CD14-positive monocyte (primary cell): ENCODE data around the gene DNAAF5. TPM values are rescaled to one million over a fixed set of nuclear protein-coding genes. Genes with fewer than 3 reads are reported as not detected.
A peak's percentile ranks its signal among the peaks of the same experiment; 100 is the strongest.

Experiments used
- DNase-seq, 3 donors: peaks; one replicate each; pipeline ENCODE4 v3.0.0-alpha.2; 2011 to 2022
- H2AFZ ChIP-seq: 2 replicates; pipeline ENCODE4 v1.6.0; 2012; ENCODE audit warnings: mild to moderate bottlenecking, low read depth, low read length, inconsistent platforms; ENCODE audit not compliant: insufficient read depth, poor library complexity, severe bottlenecking
- H3K27ac ChIP-seq, 2 donors: 1 replicate in 1 of 2; 2 replicates in 1 of 2; pipeline ENCODE4 v1.5.1; 2012 to 2013; ENCODE audit warnings: low read length in 2 of 2, control low read depth in 1 of 2, inconsistent platforms in 1 of 2, low read depth in 1 of 2, mild to moderate bottlenecking in 1 of 2
- H3K27me3 ChIP-seq, 2 donors: one replicate each; pipeline versions ENCODE4 v1.6.0 to v1.6.1; 2011 to 2013; ENCODE audit warnings: low read length in 2 of 2; ENCODE audit not compliant: control insufficient read depth in 2 of 2, insufficient read depth in 2 of 2
- H3K36me3 ChIP-seq, 2 donors: replicated peaks in 1 of 2; 1 replicate in 1 of 2; 2 replicates in 1 of 2; pipeline versions ENCODE4 v1.5.1 to v1.6.1; 2012 to 2013; ENCODE audit warnings: low read length in 2 of 2, control low read depth in 1 of 2, inconsistent platforms in 1 of 2, mild to moderate bottlenecking in 1 of 2; ENCODE audit not compliant: insufficient read depth in 2 of 2, control insufficient read depth in 1 of 2
- H3K4me1 ChIP-seq, 2 donors: 1 replicate in 1 of 2; 2 replicates in 1 of 2; pipeline versions ENCODE4 v1.5.1 to v1.6.1; 2012 to 2013; ENCODE audit warnings: low read length in 2 of 2, control low read depth in 1 of 2, inconsistent platforms in 1 of 2, mild to moderate bottlenecking in 1 of 2, moderate library complexity in 1 of 2; ENCODE audit not compliant: insufficient read depth in 2 of 2, control insufficient read depth in 1 of 2
- H3K4me2 ChIP-seq: replicated peaks from 2 replicates; pipeline ENCODE3; 2012; ENCODE audit warnings: low read length, moderate library complexity, mild to moderate bottlenecking; ENCODE audit not compliant: poor library complexity, severe bottlenecking; ENCODE audit errors: extremely low read depth
- H3K4me3 ChIP-seq, 3 experiments: fragments of 200-600 bp in 1 of 3; sonication (generic) in 1 of 3; replicated peaks in 1 of 3; 1 replicate in 2 of 3; 2 replicates in 1 of 3; pipeline ENCODE4 v1.5.1; 2011 to 2013; ENCODE audit warnings: low read length in 3 of 3, mild to moderate bottlenecking in 3 of 3, control low read depth in 2 of 3, low read depth in 2 of 3, inconsistent platforms in 1 of 3, moderate library complexity in 1 of 3
- H3K79me2 ChIP-seq: 2 replicates; pipeline ENCODE4 v1.6.0; 2012; ENCODE audit warnings: mild to moderate bottlenecking, control low read depth, inconsistent platforms, low read length, moderate library complexity; ENCODE audit not compliant: insufficient read depth
- H3K9ac ChIP-seq: 2 replicates; pipeline ENCODE4 v1.6.0; 2017; ENCODE audit warnings: low read length, mild to moderate bottlenecking; ENCODE audit not compliant: insufficient read depth, poor library complexity, severe bottlenecking
- H3K9me3 ChIP-seq, 2 donors: replicated peaks in 1 of 2; 1 replicate in 1 of 2; 2 replicates in 1 of 2; pipeline versions ENCODE4 v1.5.1 to v1.6.1; 2012 to 2013; ENCODE audit warnings: low read length in 2 of 2, control low read depth in 1 of 2; ENCODE audit not compliant: control insufficient read depth in 1 of 2, insufficient read depth in 1 of 2
- H4K20me1 ChIP-seq: 2 replicates; pipeline ENCODE4 v1.6.0; 2012; ENCODE audit warnings: mild to moderate bottlenecking, low read length, control low read depth, moderate library complexity; ENCODE audit not compliant: insufficient read depth
- H3K27ac Mint-ChIP-seq, 7 donors: one replicate each; pipeline ENCODE4 v1.8.0; 2020; ENCODE audit warnings: mild to moderate bottlenecking in 7 of 7, mixed read lengths in 7 of 7, moderate library complexity in 6 of 7, inconsistent platforms in 2 of 7
- H3K27me3 Mint-ChIP-seq, 3 donors: one replicate each; pipeline ENCODE4 v1.8.0; 2021 to 2022; ENCODE audit warnings: low read depth in 3 of 3, mild to moderate bottlenecking in 3 of 3, mixed read lengths in 3 of 3, moderate library complexity in 3 of 3, inconsistent platforms in 1 of 3
- H3K36me3 Mint-ChIP-seq, 2 donors: one replicate each; pipeline ENCODE4 v1.8.0; 2020; ENCODE audit warnings: mixed read lengths in 2 of 2, inconsistent platforms in 1 of 2, mild to moderate bottlenecking in 1 of 2
- H3K4me1 Mint-ChIP-seq: one replicate; pipeline ENCODE4 v1.8.0; 2020; ENCODE audit warnings: mild to moderate bottlenecking, mixed read lengths
- H3K4me3 Mint-ChIP-seq, 2 donors: one replicate each; pipeline ENCODE4 v1.8.0; 2020; ENCODE audit warnings: mild to moderate bottlenecking in 2 of 2, mixed read lengths in 2 of 2, moderate library complexity in 1 of 2
- H3K9me3 Mint-ChIP-seq, 7 donors: one replicate each; pipeline ENCODE4 v1.8.0; 2020 to 2022; ENCODE audit warnings: mixed read lengths in 7 of 7, mild to moderate bottlenecking in 6 of 7, moderate library complexity in 6 of 7, inconsistent platforms in 2 of 7
- CTCF ChIP-seq: fragments of 200-600 bp; IDR thresholded peaks from one replicate; pipeline ENCODE4 v1.8.0; 2022; ENCODE audit warnings: antibody characterized with exemption, mild to moderate bottlenecking
- WGBS: methylation state at CpG from one replicate; pipeline ENCODE4 v1.1.5; 2013; ENCODE audit warnings: missing lambda C conversion rate; ENCODE audit not compliant: insufficient coverage; 5-methylcytosine and 5-hydroxymethylcytosine counted together
- intact Hi-C, 2 donors: fragments of 100-400 bp; cut with micrococcal nuclease; formaldehyde crosslinking; loops; one replicate each; pipeline versions ENCODE4 v1.15.0 to v1.15.1; 2023
- polyA plus RNA-seq, 3 donors: library from polyadenylated mRNA; depleted of rRNA in 1 of 3; unstranded in 2 of 3; stranded (reverse) in 1 of 3; fragments of 300-500 nt in 2 of 3; fragments of >200 nt in 1 of 3; fragmentation: Illumina TruSeq in 2 of 3; gene quantifications; 1 replicate in 2 of 3; 2 replicates in 1 of 3; pipeline ENCODE4 v1.2.3, GENCODE V29; 2012 to 2021

DNAAF5 gene
- polyA plus RNA-seq, 3 donors = 1.2 to 9.6 (median 2.0) TPM

- DNase-seq = no peak
- Histone ChIP-seq H4K20me1 (no peaks in the 10 kb centered on the region), H2AFZ (no peak overlapping the region), H3K9me3 (peaks cover 0 to 9% of the 10 kb centered on the region in 2 donors), H3K9ac (no peak overlapping the region), H3K36me3 (peaks cover 23 to 60% of the 10 kb centered on the region in 2 donors), H3K4me1 (no peaks in the 10 kb centered on the region), H3K27me3 (no peaks in the 10 kb centered on the region), H3K79me2 (no peaks in the 10 kb centered on the region), H3K4me3 (no peak overlapping the region), H3K27ac (no peak overlapping the region), H3K4me2 (no peak overlapping the region)
- H3K9me3 Mint-ChIP-seq = peaks cover 0 to 8% (median 2%) of the 10 kb centered on the region in 7 donors
- peak overlapping the region in 2 of 7 donors; percentile 11 to 26 for H3K27ac Mint-ChIP-seq
- H3K4me3 Mint-ChIP-seq = no peak overlapping the region
- intact Hi-C loops = no loop called here
- no peaks in the 10 kb centered on the region for H3K4me1 Mint-ChIP-seq
- peaks cover 34 to 57% of the 10 kb centered on the region in 2 donors for H3K36me3 Mint-ChIP-seq
- TF ChIP-seq CTCF = no peak
- WGBS = 98% methylated on average over 15 of the region's 17 CpGs
- H3K27me3 Mint-ChIP-seq = no peaks in the 10 kb centered on the region
Measured at GRCh38 chr7:753190-753589, 26.7 kb downstream of the DNAAF5 start.

- Mint-ChIP-seq H3K9me3 (peaks cover 0 to 8% (median 2%) of the 10 kb centered on the region in 7 donors), H3K4me3 (no peak overlapping the region), H3K27me3 (no peaks in the 10 kb centered on the region), H3K4me1 (no peaks in the 10 kb centered on the region), H3K36me3 (peaks cover 40 to 65% of the 10 kb centered on the region in 2 donors), H3K27ac (no peak overlapping the region)
- peaks cover 23 to 65% of the 10 kb centered on the region in 2 donors for H3K36me3 ChIP-seq
- H3K27me3 ChIP-seq = no peaks in the 10 kb centered on the region
- no peak overlapping the region for H3K4me3 ChIP-seq
- no peak overlapping the region for H3K27ac ChIP-seq
- no peak overlapping the region for H3K9ac ChIP-seq
- no peak for DNase-seq
- H3K79me2 ChIP-seq = no peaks in the 10 kb centered on the region
- peaks cover 0 to 9% of the 10 kb centered on the region in 2 donors for H3K9me3 ChIP-seq
- no peaks in the 10 kb centered on the region for H3K4me1 ChIP-seq
- H2AFZ ChIP-seq = no peak overlapping the region
- no peak overlapping the region for H3K4me2 ChIP-seq
- no peaks in the 10 kb centered on the region for H4K20me1 ChIP-seq
- intact Hi-C loops = no loop called here
- no peak for TF ChIP-seq CTCF
- WGBS = 97% methylated on average over 38 of the region's 49 CpGs
Measured at GRCh38 chr7:754531-755412, 28.3 kb downstream of the DNAAF5 start.
